Gastroesophageal sphincter (tissue), 4 donors: Measurements from ENCODE around the gene EMP2. TPM values are rescaled to one million over a fixed set of nuclear protein-coding genes. Genes with fewer than 3 reads are reported as not detected.

Source experiments
- ATAC-seq: fragments of 150-250 bp; one replicate; pipeline ENCODE4 v1.9.1; 2016; ENCODE audit warnings: mild to moderate bottlenecking, moderate library complexity
- H3K27ac ChIP-seq, 4 donors: fragments of 200-600 bp; sonication (generic) in 3 of 4; 1 replicate in 3 of 4; 2 replicates in 1 of 4; pipeline ENCODE4 v1.5.1; 2016 to 2019
- H3K27me3 ChIP-seq: fragments of 200-600 bp; sonication (generic); one replicate; pipeline ENCODE4 v1.5.1; 2019
- H3K36me3 ChIP-seq, 2 donors: fragments of 200-600 bp; sonication (generic); one replicate each; pipeline ENCODE4 v1.5.1; 2019; ENCODE audit warnings: control low read depth in 1 of 2
- H3K4me1 ChIP-seq, 3 donors: fragments of 200-600 bp; sonication (generic); 1 replicate in 2 of 3; 2 replicates in 1 of 3; pipeline ENCODE4 v1.5.1; 2016 to 2019; ENCODE audit warnings: control low read depth in 2 of 3
- H3K4me3 ChIP-seq, 2 donors: fragments of 200-600 bp; sonication (generic); one replicate each; pipeline ENCODE4 v1.5.1; 2019; ENCODE audit warnings: mild to moderate bottlenecking in 1 of 2, moderate library complexity in 1 of 2
- H3K9me3 ChIP-seq, 3 donors: fragments of 200-600 bp; sonication (generic); one replicate each; pipeline ENCODE4 v1.5.1; 2017 to 2019; ENCODE audit warnings: control low read depth in 2 of 3
- CTCF ChIP-seq, 4 experiments: fragments of 200-600 bp in 2 of 4; fragments of 450-650 bp in 2 of 4; sonication (generic) in 1 of 4; IDR thresholded peaks; one replicate each; pipeline ENCODE4 v1.5.1; 2017 to 2019; ENCODE audit warnings: antibody characterized with exemption in 4 of 4, mild to moderate bottlenecking in 2 of 4, moderate library complexity in 2 of 4
- EP300 ChIP-seq: sonication (generic); formaldehyde crosslinking; IDR thresholded peaks from one replicate; pipeline ENCODE4 v1.6.1; 2017; ENCODE audit warnings: antibody characterized with exemption, mild to moderate bottlenecking
- POLR2A ChIP-seq, 2 donors: fragments of 450-650 bp; IDR thresholded peaks; one replicate each; pipeline ENCODE4 v1.6.1; 2017; ENCODE audit warnings: antibody characterized with exemption in 2 of 2, mild to moderate bottlenecking in 2 of 2, moderate library complexity in 1 of 2
- POLR2AphosphoS5 ChIP-seq: sonication (generic); formaldehyde crosslinking; IDR thresholded peaks from one replicate; pipeline ENCODE4 v1.6.1; 2017; ENCODE audit warnings: antibody characterized with exemption
- WGBS, 2 donors: methylation state at CpG; one replicate each; pipeline ENCODE4 v1.1.5; 2018; ENCODE audit warnings: low coverage in 1 of 2; 5-methylcytosine and 5-hydroxymethylcytosine counted together
- total RNA-seq, 4 donors: library from RNA; depleted of rRNA; stranded (reverse); fragments of >200 nt; gene quantifications; one replicate each; pipeline ENCODE4 v1.1.0, GENCODE V29; 2016

Gene EMP2
- total RNA-seq, 4 donors from 2014 or later: 52.8 to 94.7 (median 69.7) TPM

- TF ChIP-seq CTCF (IDR thresholded peaks at IDR 0.05): no peak
- TF ChIP-seq EP300: no peak
- no peak for TF ChIP-seq POLR2A (IDR thresholded peaks at IDR 0.05)
- no peak for TF ChIP-seq POLR2AphosphoS5
- H3K4me1 ChIP-seq: peaks cover 0 to 3% (median 0%) of the 10 kb centered on the region in 3 donors
- no peaks in the 10 kb centered on the region for H3K27me3 ChIP-seq
- H3K36me3 ChIP-seq: peaks cover 0 to 67% of the 10 kb centered on the region in 2 donors
- 93 to 96% methylated on average over 3 to 5 of the region's 6 CpGs for WGBS, 2 donors
- no peak overlapping the region for H3K4me3 ChIP-seq
- no peaks in the 10 kb centered on the region for H3K9me3 ChIP-seq
- no peak for ATAC-seq
- H3K27ac ChIP-seq: no peak overlapping the region
Measured at GRCh38 chr16:10525214-10525825, 55.1 kb downstream of the EMP2 start.

GRCh38 chr16:10522966-10523365 is 57.4 kb downstream of the EMP2 start:
- H3K27ac ChIP-seq: no peak overlapping the region
- no peak for TF ChIP-seq EP300
- TF ChIP-seq CTCF (IDR thresholded peaks at IDR 0.05): no peak
- TF ChIP-seq POLR2AphosphoS5: no peak
- no peak for TF ChIP-seq POLR2A (IDR thresholded peaks at IDR 0.05)
- H3K4me3 ChIP-seq: no peak overlapping the region
- no peaks in the 10 kb centered on the region for H3K9me3 ChIP-seq
- peaks cover 0 to 52% of the 10 kb centered on the region in 2 donors for H3K36me3 ChIP-seq
- peaks cover 0 to 3% (median 0%) of the 10 kb centered on the region in 3 donors for H3K4me1 ChIP-seq
- H3K27me3 ChIP-seq: no peaks in the 10 kb centered on the region
- ATAC-seq: no peak
- WGBS, 2 donors: 89 to 94% methylated on average over 2 of the region's 2 CpGs

- peaks cover 0 to 3% (median 0%) of the 10 kb centered on the region in 3 donors for H3K4me1 ChIP-seq
- WGBS, 2 donors: 6 to 15% methylated on average over 4 to 7 of the region's 9 CpGs
- H3K27me3 ChIP-seq: no peaks in the 10 kb centered on the region
- no peak overlapping the region for H3K27ac ChIP-seq
- peaks cover 0 to 40% of the 10 kb centered on the region in 2 donors for H3K36me3 ChIP-seq
- no peaks in the 10 kb centered on the region for H3K9me3 ChIP-seq
- no peak overlapping the region for H3K4me3 ChIP-seq
- no peak for TF ChIP-seq EP300
- peak; percentile 73 to 93 (median 86) for TF ChIP-seq CTCF (IDR thresholded peaks at IDR 0.05)
- peak; percentile 10 for TF ChIP-seq POLR2AphosphoS5
- no peak for TF ChIP-seq POLR2A (IDR thresholded peaks at IDR 0.05)
- ATAC-seq: peak; percentile 76
Measured at GRCh38 chr16:10521681-10522274, 58.6 kb downstream of the EMP2 start.

GRCh38 chr16:10520869-10521578 is 59.4 kb downstream of the EMP2 start:
- no peak overlapping the region for H3K27ac ChIP-seq
- no peaks in the 10 kb centered on the region for H3K9me3 ChIP-seq
- no peak for ATAC-seq
- H3K27me3 ChIP-seq: no peaks in the 10 kb centered on the region
- H3K4me3 ChIP-seq: no peak overlapping the region
- H3K4me1 ChIP-seq: peaks cover 0 to 3% (median 0%) of the 10 kb centered on the region in 3 donors
- TF ChIP-seq POLR2AphosphoS5 (no peak), EP300 (no peak), POLR2A (IDR thresholded peaks at IDR 0.05) (no peak), CTCF (IDR thresholded peaks at IDR 0.05) (no peak)
- peaks cover 0 to 32% of the 10 kb centered on the region in 2 donors for H3K36me3 ChIP-seq
- 63 to 72% methylated on average over 6 to 7 of the region's 7 CpGs for WGBS, 2 donors
